ENCODE results near the gene PSENEN. TPM values are rescaled to one million over a fixed set of nuclear protein-coding genes. Genes with fewer than 3 reads are reported as not detected.

The PSENEN gene
- total RNA-seq, 1 donor from 2014 or later: 63.7 TPM

DNA sequence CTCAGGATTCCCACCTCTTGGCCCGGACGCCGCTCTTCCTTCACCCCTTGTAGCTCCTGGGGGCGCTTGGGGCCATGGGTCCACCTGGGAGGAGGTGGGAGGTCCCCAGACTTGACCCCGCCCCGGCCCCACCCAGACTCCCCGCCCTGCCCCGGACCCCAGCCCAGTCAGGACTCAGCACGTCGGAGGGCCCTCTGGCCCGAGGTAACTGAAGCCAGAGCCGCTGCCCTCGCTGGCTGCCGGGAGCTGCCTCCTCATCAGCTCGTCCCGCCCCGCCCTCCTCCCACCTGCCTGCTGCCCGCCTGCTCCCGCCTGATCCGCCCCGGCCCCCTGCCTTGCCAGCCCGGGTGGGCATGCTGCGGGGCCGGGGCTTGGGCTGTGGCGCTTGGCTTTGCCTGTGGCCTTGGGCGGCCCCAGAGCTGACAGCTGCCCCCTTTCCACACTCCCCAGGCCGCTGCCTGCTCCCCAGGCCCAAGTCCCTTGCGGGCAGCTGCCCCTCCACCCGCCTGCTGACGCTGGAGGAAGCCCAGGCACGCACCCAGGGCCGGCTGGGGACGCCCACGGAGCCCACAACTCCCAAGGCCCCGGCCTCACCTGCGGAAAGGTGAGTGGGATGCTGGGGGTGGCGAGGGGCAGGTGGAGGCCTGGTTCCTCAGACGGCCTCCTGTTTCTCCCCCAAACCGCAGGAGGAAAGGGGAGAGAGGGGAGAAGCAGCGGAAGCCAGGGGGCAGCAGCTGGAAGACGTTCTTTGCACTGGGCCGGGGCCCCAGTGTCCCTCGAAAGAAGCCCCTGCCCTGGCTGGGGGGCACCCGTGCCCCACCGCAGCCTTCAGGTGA lies 39.3 kb downstream of the PSENEN start:
- no peak for DNase-seq (ENCODE audit: low read depth)
- TF ChIP-seq, protein P1, sequence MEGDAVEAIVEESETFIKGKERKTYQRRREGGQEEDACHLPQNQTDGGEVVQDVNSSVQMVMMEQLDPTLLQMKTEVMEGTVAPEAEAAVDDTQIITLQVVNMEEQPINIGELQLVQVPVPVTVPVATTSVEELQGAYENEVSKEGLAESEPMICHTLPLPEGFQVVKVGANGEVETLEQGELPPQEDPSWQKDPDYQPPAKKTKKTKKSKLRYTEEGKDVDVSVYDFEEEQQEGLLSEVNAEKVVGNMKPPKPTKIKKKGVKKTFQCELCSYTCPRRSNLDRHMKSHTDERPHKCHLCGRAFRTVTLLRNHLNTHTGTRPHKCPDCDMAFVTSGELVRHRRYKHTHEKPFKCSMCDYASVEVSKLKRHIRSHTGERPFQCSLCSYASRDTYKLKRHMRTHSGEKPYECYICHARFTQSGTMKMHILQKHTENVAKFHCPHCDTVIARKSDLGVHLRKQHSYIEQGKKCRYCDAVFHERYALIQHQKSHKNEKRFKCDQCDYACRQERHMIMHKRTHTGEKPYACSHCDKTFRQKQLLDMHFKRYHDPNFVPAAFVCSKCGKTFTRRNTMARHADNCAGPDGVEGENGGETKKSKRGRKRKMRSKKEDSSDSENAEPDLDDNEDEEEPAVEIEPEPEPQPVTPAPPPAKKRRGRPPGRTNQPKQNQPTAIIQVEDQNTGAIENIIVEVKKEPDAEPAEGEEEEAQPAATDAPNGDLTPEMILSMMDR (conservative IDR thresholded peaks at IDR 0.05; ENCODE audit: low read depth, low read length): no peak

DNA sequence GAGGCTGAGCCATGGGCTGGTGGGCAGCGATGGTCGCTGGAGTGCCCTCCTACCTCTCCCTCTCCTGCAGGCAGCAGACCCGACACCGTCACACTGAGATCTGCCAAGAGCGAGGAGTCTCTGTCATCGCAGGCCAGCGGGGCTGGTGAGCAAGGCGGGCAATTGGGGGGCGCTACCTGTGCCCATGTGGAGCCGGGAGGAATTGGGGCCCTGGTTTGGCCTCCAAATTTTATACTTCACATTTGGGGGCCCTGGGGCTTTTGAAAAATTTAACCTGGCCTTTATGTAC lies 39.8 kb downstream of the PSENEN start:
- DNase-seq (ENCODE audit: low read depth): no peak
- TF ChIP-seq, protein P1 (conservative IDR thresholded peaks at IDR 0.05; ENCODE audit: low read depth, low read length): no peak

More for the DNA sequence above, 39.3 kb downstream of the PSENEN start:
- no peak overlapping the region for H3K4me3 ChIP-seq (ENCODE audit: low read depth, low read length)

DNA sequence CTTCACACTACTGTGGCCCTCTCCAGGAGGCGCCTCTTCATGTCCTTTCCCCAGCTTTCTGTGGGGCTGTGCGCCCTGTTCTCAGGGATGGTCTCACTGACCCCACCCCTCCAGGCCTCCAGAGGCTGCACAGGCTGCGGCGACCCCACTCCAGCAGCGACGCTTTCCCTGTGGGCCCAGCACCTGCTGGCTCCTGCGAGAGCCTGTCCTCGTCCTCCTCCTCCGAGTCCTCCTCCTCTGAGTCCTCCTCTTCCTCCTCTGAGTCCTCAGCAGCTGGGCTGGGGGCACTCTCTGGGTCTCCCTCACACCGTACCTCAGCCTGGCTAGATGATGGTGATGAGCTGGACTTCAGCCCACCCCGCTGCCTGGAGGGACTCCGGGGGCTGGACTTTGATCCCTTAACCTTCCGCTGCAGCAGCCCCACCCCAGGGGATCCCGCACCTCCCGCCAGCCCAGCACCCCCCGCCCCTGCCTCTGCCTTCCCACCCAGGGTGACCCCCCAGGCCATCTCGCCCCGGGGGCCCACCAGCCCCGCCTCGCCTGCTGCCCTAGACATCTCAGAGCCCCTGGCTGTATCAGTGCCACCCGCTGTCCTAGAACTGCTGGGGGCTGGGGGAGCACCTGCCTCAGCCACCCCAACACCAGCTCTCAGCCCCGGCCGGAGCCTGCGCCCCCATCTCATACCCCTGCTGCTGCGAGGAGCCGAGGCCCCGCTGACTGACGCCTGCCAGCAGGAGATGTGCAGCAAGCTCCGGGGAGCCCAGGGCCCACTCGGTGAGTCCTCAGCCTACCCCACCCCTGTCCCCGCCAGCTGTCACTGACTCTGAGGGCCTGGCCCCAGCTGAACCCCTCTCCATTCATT lies 41.1 kb downstream of the PSENEN start:
- no peak overlapping the region for H3K4me3 ChIP-seq (ENCODE audit: low read depth, low read length)
- TF ChIP-seq, protein P1 (conservative IDR thresholded peaks at IDR 0.05; ENCODE audit: low read depth, low read length): no peak
- no peak for DNase-seq (ENCODE audit: low read depth)

More for the DNA sequence above, 39.8 kb downstream of the PSENEN start:
- no peak overlapping the region for H3K4me3 ChIP-seq (ENCODE audit: low read depth, low read length)

DNA sequence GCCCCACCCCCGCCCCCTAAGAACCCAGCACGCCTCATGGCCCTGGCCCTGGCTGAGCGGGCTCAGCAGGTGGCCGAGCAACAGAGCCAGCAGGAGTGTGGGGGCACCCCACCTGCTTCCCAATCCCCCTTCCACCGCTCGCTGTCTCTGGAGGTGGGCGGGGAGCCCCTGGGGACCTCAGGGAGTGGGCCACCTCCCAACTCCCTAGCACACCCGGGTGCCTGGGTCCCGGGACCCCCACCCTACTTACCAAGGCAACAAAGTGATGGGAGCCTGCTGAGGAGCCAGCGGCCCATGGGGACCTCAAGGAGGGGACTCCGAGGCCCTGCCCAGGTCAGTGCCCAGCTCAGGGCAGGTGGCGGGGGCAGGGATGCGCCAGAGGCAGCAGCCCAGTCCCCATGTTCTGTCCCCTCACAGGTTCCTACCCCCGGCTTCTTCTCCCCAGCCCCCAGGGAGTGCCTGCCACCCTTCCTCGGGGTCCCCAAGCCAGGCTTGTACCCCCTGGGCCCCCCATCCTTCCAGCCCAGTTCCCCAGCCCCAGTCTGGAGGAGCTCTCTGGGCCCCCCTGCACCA lies 41.9 kb downstream of the PSENEN start:
- no peak overlapping the region for H3K4me3 ChIP-seq (ENCODE audit: low read depth, low read length)
- DNase-seq (ENCODE audit: low read depth): no peak
- TF ChIP-seq, protein P1 (conservative IDR thresholded peaks at IDR 0.05; ENCODE audit: low read depth, low read length): no peak

DNA sequence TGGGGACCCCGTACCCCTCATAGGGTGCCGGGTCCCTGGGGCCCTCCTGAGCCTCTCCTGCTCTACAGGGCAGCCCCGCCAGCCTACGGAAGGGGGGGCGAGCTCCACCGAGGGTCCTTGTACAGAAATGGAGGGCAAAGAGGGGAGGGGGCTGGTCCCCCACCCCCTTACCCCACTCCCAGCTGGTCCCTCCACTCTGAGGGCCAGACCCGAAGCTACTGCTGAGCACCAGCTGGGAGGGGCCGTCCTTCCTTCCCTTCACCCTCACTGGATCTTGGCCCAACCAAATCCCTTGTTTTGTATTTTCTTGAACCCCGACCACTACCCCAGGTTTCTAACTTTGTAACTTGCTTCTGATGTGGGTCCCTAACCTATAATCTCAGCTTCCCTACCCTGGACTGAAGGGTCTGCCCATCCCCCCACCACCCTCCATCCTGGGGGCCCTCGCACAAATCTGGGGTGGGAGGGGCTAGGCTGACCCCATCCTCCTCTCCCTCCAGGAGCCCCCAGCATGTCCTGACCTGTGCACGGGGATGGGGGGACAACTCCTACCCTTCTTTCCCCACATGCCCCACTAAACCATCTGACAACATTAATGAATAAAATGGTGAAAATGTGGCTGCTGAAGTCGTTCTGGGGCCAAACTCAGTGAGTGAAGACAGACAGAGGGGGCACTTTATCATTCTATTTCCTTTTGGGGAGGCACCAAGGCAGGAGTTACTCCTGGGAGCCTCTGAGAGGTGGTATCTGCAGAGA lies 42.9 kb downstream of the PSENEN start:
- no peak for DNase-seq (ENCODE audit: low read depth)
- H3K4me3 ChIP-seq (ENCODE audit: low read depth, low read length): no peak overlapping the region
- TF ChIP-seq, protein P1 (conservative IDR thresholded peaks at IDR 0.05; ENCODE audit: low read depth, low read length): no peak

DNA sequence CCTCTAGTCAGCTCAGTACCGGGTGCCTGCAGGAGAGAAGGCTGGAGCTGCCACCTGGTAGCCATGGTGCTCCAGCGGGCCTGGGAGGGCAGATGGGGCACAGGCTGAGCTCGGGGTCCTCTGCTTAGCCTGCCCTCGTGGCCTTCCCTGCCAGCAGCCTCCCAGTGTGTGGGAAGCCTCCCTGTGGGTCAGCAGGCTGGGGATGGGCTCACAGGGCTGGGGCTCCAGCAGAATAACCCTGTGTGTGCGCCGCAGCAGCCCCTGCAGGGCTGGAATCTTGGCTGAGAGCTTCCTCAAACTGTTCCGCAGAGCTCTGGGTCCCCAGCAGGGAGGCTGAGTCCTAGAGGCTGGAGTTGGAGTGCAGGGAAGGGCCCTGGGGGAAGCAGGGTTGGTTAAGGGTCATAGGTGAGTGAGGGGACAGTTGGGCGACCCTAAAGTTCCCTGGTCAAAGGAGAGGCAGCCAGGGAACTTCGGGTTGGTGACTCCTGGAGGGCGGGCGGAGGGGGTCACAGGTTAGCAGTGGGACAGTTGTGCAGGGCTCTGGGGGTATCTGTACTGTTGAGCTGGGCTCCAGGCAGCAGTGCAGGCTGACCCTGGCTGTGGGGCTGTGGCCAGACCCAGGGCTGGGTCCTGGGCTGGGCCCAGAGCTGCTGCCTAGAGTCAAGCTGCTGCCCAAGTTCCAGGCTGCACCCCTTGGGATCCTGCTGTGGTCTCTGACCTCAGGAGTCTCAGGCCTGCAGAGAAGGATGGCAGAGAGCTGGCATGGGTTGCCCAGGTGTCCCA lies 43.9 kb downstream of the PSENEN start:
- TF ChIP-seq, protein P1 (conservative IDR thresholded peaks at IDR 0.05; ENCODE audit: low read depth, low read length): no peak
- no peak for DNase-seq (ENCODE audit: low read depth)
- H3K4me3 ChIP-seq (ENCODE audit: low read depth, low read length): no peak overlapping the region

Measured in epithelial cell of proximal tubule (primary cell).